ENCODE results near the gene PFDN6. TPM values are rescaled to one million over a fixed set of nuclear protein-coding genes. Genes with fewer than 3 reads are reported as not detected.

The PFDN6 gene
- total and polyA plus RNA-seq, 9 of the 15 experiments (the other 6 are each of a cell fraction or from before 2014, with no cell fraction given) = 6.8 to 475 (median 216) TPM

GRCh38 chr6:33271468-33272274 lies 17.7 kb upstream of the PFDN6 start, which contains the start of the genes RPS18 and VPS52:
Gene RPS18, plus strand, starts transcription at chr6:33272075. Its CDS starts 45 bp downstream, at chr6:33272120.
Gene VPS52, minus strand, starts transcription at chr6:33271876. Its CDS starts 201 bp downstream, at chr6:33271675.
- peaks cover 68% of the 10 kb centered on the region for H3K79me2 ChIP-seq (ENCODE audit: control insufficient read depth, insufficient read depth, low read length)
- in situ Hi-C loops (cut with MboI) = loop anchor here (10.0 kb wide), 1 partner anchor 133 kb away; no protein-coding TSS in a partner anchor
- H3K4me1 ChIP-seq (replicated peaks in 1 of 2; ENCODE audit: control insufficient read depth in 2 of 2, insufficient read depth in 2 of 2, low read length in 2 of 2) = peaks cover 11 to 38% of the 10 kb centered on the region in 2 experiments
- no peaks in the 10 kb centered on the region for H3K9me1 ChIP-seq (ENCODE audit: control insufficient read depth, insufficient read depth, low read length)
- H3K4me2 ChIP-seq (ENCODE audit: insufficient read depth, low read length) = peak within 1 kb of the TSS; percentile 99
- peak within 1 kb of the TSS; percentile 93 to 100 for H3K9ac ChIP-seq (ENCODE audit: insufficient read depth in 1 of 2, low read depth in 2 of 2, low read length in 2 of 2)
- H3K36me3 ChIP-seq (ENCODE audit: control insufficient read depth, insufficient read depth, low read length) = peaks cover 82% of the 10 kb centered on the region
- intact Hi-C loops (cut with micrococcal nuclease) = loop anchor here (1.0 to 10.0 kb wide), 2 partner anchors 46 to 303 kb away; partner anchors contain the start of gene ZBTB22
- POLR2A ChIA-PET = interaction anchor here (0.5 to 3.2 kb wide), 53 partner anchors 9 to 1664 kb away, joined by 3 to 47 read pairs (median 4); partner anchors contain the start of genes HSD17B8, HSPA1B, KIFC1 and PFDN6
- H3K27ac ChIP-seq (ENCODE audit: extremely low read depth, low read depth, low read length) = peak within 1 kb of the TSS; percentile 98
- peak; percentile 95 for FAIRE-seq
- WGBS (ENCODE audit: insufficient coverage, low coverage, missing lambda C conversion rate) = 1% methylated on average over 47 of the region's 48 CpGs
- H3K4me3 ChIP-seq = peak within 1 kb of the TSS; percentile 93
- peaks cover 40% of the 10 kb centered on the region for H4K20me1 ChIP-seq (replicated peaks; ENCODE audit: control insufficient read depth, insufficient read depth, low read length)
- BruUV-seq (replicated peaks) = TSS peak; percentile 88
- no peaks in the 10 kb centered on the region for H3K9me3 ChIP-seq (replicated peaks; ENCODE audit: control insufficient read depth, insufficient read depth, low read depth, low read length)
- H2AFZ ChIP-seq (ENCODE audit: low read depth, low read length) = peak within 1 kb of the TSS; percentile 99
- peak; percentile 85 for ATAC-seq
- CTCF ChIA-PET (ENCODE audit: low intra/inter-chr PET ratio) = no interaction called here
- no peaks in the 10 kb centered on the region; a peak in 1 of 5 replicates for H3K27me3 ChIP-seq (ENCODE audit: control insufficient read depth in 2 of 2, insufficient read depth in 2 of 2, low read length in 2 of 2)
- peak; percentile 89 to 100 (median 92) for DNase-seq (ENCODE audit: extremely low read depth in 1 of 4, low spot score in 3 of 4)
- TF ChIP-seq KDM5B (IDR thresholded peaks at IDR 0.05; ENCODE audit: insufficient replicate concordance, low read depth, low read length) (peak; percentile 100), ZNF717 (CRISPR knock-in tag; IDR thresholded peaks at IDR 0.05) (peak; percentile 86), COPS2 (conservative IDR thresholded peaks at IDR 0.05) (no peak), ZBTB9 (CRISPR knock-in tag; IDR thresholded peaks at IDR 0.05) (peak; percentile 72), SMC3 (conservative IDR thresholded peaks at IDR 0.05; ENCODE audit: insufficient read depth, low read depth, low read length) (no peak), MIER1 (IDR thresholded peaks at IDR 0.05; ENCODE audit: low read depth) (peak; percentile 68; the same call in 1 of the 2 replicates), CHD1 (IDR thresholded peaks at IDR 0.05; ENCODE audit: low read length) (peak; percentile 89), HBP1 (CRISPR knock-in tag; IDR thresholded peaks at IDR 0.05) (peak; percentile 87; the same call in 1 of the 2 replicates), VEZF1 (CRISPR knock-in tag; IDR thresholded peaks at IDR 0.05) (peak; percentile 65), ZNF263 (CRISPR knock-in tag; IDR thresholded peaks at IDR 0.05; ENCODE audit: borderline replicate concordance) (peak; percentile 62; the same call in 1 of the 2 replicates), TRIM24 (IDR thresholded peaks at IDR 0.05) (peak in 1 of 2 experiments; percentile 100; a peak in 2 of 4 replicates), IRF1 (CRISPR knock-in tag; IDR thresholded peaks at IDR 0.05; ENCODE audit: borderline replicate concordance) (0 out of 2 replicates have a peak, but pooled peaks have one; percentile 70)
- TF ChIP-seq, protein P1, sequence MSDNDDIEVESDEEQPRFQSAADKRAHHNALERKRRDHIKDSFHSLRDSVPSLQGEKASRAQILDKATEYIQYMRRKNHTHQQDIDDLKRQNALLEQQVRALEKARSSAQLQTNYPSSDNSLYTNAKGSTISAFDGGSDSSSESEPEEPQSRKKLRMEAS (CRISPR knock-in tag; IDR thresholded peaks at IDR 0.05) = peak; percentile 87

Data from K562 (cell line).